ENCODE results near the gene FLII. TPM values are rescaled to one million over a fixed set of nuclear protein-coding genes. Genes with fewer than 3 reads are reported as not detected.
A peak's percentile ranks its signal among the peaks of the same experiment; 100 is the strongest.

FLII gene
- total RNA-seq, 2 experiments from 2014 or later, result 276 to 281 TPM

DNA sequence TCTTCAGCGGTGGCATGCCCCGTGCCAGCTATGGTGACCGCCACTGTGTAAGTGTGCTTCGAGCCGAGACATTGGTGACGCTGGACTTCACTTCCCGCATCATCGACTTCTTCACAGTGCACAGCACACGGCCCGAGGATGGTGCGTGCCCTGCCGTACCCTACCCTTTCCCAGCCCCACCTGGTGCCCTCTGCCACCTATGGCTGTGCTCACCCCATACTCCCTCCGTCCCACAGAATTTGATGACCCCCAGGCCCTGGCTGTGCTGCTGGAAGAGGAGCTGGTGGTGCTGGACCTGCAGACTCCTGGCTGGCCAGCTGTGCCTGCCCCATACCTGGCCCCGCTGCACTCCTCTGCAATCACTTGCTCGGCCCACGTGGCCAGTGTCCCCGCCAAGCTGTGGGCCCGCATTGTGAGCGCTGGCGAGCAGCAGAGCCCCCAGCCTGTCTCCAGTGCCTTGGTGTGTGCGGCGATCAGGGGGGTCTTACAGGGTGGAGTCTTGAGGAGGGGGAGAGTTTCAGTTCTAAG is 23.6 kb downstream of the FLII start:
- no peak overlapping the region for H3K4me3 Mint-ChIP-seq

GRCh38 chr17:18233803-18234518 is 24.6 kb downstream of the FLII start:
- no peaks in the 10 kb centered on the region for H3K36me3 Mint-ChIP-seq (ENCODE audit: low read depth)
- ATAC-seq (no peak), DNase-seq (no peak)
- H3K27me3 Mint-ChIP-seq, result no peaks in the 10 kb centered on the region
- no peak overlapping the region for H3K4me3 Mint-ChIP-seq
- CTCF ChIA-PET, result no interaction called here
- H3K4me1 Mint-ChIP-seq (ENCODE audit: low read depth), result peaks cover 12% of the 10 kb centered on the region
- POLR2A ChIA-PET, result no interaction called here
- H3K27ac Mint-ChIP-seq, result no peak overlapping the region
- no peaks in the 10 kb centered on the region for H3K9me3 Mint-ChIP-seq
- TF ChIP-seq, protein P1, sequence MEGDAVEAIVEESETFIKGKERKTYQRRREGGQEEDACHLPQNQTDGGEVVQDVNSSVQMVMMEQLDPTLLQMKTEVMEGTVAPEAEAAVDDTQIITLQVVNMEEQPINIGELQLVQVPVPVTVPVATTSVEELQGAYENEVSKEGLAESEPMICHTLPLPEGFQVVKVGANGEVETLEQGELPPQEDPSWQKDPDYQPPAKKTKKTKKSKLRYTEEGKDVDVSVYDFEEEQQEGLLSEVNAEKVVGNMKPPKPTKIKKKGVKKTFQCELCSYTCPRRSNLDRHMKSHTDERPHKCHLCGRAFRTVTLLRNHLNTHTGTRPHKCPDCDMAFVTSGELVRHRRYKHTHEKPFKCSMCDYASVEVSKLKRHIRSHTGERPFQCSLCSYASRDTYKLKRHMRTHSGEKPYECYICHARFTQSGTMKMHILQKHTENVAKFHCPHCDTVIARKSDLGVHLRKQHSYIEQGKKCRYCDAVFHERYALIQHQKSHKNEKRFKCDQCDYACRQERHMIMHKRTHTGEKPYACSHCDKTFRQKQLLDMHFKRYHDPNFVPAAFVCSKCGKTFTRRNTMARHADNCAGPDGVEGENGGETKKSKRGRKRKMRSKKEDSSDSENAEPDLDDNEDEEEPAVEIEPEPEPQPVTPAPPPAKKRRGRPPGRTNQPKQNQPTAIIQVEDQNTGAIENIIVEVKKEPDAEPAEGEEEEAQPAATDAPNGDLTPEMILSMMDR (IDR thresholded peaks at IDR 0.05), result no peak
- intact Hi-C loops (cut with micrococcal nuclease), result no loop called here

More for the DNA sequence above, 23.6 kb downstream of the FLII start:
- CTCF ChIA-PET, result interaction anchor here (1.0 kb wide), 1 partner anchor 17 kb away, joined by 3 read pairs; no protein-coding TSS in a partner anchor
- intact Hi-C loops (cut with micrococcal nuclease), result no loop called here
- Mint-ChIP-seq H3K4me1 (ENCODE audit: low read depth) (peaks cover 12% of the 10 kb centered on the region), H3K27me3 (no peaks in the 10 kb centered on the region), H3K36me3 (ENCODE audit: low read depth) (no peaks in the 10 kb centered on the region), H3K27ac (peak overlapping the region; percentile 80), H3K9me3 (no peaks in the 10 kb centered on the region)
- no peak for DNase-seq
- no peak for ATAC-seq
- POLR2A ChIA-PET, result no interaction called here
- TF ChIP-seq, protein P1 (IDR thresholded peaks at IDR 0.05), result no peak

GRCh38 chr17:18231164-18231563 is 27.4 kb downstream of the FLII start:
- intact Hi-C loops (cut with micrococcal nuclease), result no loop called here
- DNase-seq (no peak), ATAC-seq (no peak)
- Mint-ChIP-seq H3K36me3 (ENCODE audit: low read depth) (no peaks in the 10 kb centered on the region), H3K4me1 (ENCODE audit: low read depth) (peaks cover 19% of the 10 kb centered on the region), H3K27ac (no peak overlapping the region), H3K4me3 (no peak overlapping the region), H3K27me3 (no peaks in the 10 kb centered on the region), H3K9me3 (no peaks in the 10 kb centered on the region)
- TF ChIP-seq, protein P1 (IDR thresholded peaks at IDR 0.05), result no peak
- ChIA-PET CTCF (interaction anchor here (2.4 kb wide), 1 partner anchor 14 kb away, joined by 10 read pairs; no protein-coding TSS in a partner anchor), POLR2A (no interaction called here)

GRCh38 chr17:18230288-18231141 is 28.0 kb downstream of the FLII start:
- CTCF ChIA-PET, result interaction anchor here (2.4 kb wide), 1 partner anchor 14 kb away, joined by 10 read pairs; no protein-coding TSS in a partner anchor

More at GRCh38 chr17:18230288-18231141, 28.0 kb downstream of the FLII start:
- intact Hi-C loops (cut with micrococcal nuclease), result no loop called here
- TF ChIP-seq, protein P1 (IDR thresholded peaks at IDR 0.05), result no peak
- POLR2A ChIA-PET, result interaction anchor here (0.5 kb wide), 1 partner anchor 29 kb away, joined by 3 read pairs; no protein-coding TSS in a partner anchor
- ATAC-seq (no peak), DNase-seq (no peak)
- Mint-ChIP-seq H3K4me1 (ENCODE audit: low read depth) (peaks cover 13% of the 10 kb centered on the region), H3K27me3 (no peaks in the 10 kb centered on the region), H3K36me3 (ENCODE audit: low read depth) (no peaks in the 10 kb centered on the region), H3K9me3 (no peaks in the 10 kb centered on the region), H3K4me3 (no peak overlapping the region), H3K27ac (no peak overlapping the region)

All from activated CD8-positive, alpha-beta T cell treated with anti-CD3 and anti-CD28 coated beads for 36 hours (primary cell).